ENCODE data around the gene VWCE. TPM values are rescaled to one million over a fixed set of nuclear protein-coding genes. Genes with fewer than 3 reads are reported as not detected.

The VWCE gene
- polyA plus RNA-seq, 1 donor (not counting 4 experiments of a cell fraction or from before 2014, with no cell fraction given): 0.30 TPM

DNA sequence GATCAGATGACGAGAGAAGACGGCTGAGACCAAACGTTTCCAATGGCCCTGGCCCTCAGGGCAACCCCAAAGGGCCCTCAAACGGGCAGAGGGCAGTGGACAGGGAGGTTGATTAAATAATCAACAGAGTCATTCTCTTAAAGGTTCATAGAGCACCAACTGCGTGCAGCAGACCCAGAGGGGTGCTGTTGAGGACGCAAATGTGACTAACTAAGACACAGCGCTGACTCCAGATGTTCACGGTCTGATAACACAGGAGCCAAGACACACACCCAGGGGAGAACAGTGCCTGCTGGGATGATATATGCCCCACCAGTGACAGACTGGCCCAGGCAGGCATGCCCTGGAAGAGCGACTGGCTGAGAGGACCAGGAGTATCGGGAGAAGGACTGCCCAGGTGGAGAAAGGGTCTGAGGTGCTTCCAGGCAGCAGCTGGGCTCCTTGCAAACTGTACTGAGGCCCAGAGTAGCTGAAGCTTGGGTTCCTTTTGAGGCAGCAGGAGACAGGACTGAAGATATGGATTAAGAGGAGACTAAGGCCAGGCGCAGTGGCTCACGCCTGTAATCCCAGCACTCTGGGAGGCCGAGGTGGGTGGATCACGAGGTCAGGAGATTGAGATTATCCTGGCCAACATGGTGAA, 7.7 kb downstream of the VWCE start:
- Histone ChIP-seq H3K4me3 (ENCODE audit: control insufficient read depth in 2 of 3, extremely low read depth in 1 of 3, insufficient read depth in 2 of 3, low read depth in 1 of 3, low read length in 3 of 3) (no peak overlapping the region), H3K79me2 (ENCODE audit: control insufficient read depth, insufficient read depth, low read length) (no peaks in the 10 kb centered on the region), H3K4me2 (ENCODE audit: control insufficient read depth, extremely low read depth, insufficient read depth, low read depth, low read length) (peak overlapping the region; percentile 2), H3K27ac (ENCODE audit: control insufficient read depth, insufficient read depth, low read length) (no peak overlapping the region), H4K20me1 (ENCODE audit: control insufficient read depth, extremely low read depth, insufficient read depth, low read length) (no peaks in the 10 kb centered on the region), H3K9ac (ENCODE audit: control insufficient read depth, extremely low read depth, insufficient read depth, low read length) (no peak overlapping the region), H2AFZ (ENCODE audit: control insufficient read depth, low read length) (peak overlapping the region; percentile 9), H3K9me1 (ENCODE audit: control insufficient read depth, extremely low read depth, insufficient read depth, low read length) (no peaks in the 10 kb centered on the region), H3K36me3 (ENCODE audit: control insufficient read depth in 2 of 2, extremely low read depth in 1 of 2, insufficient read depth in 2 of 2, low read length in 2 of 2) (no peaks in the 10 kb centered on the region), H3K27me3 (ENCODE audit: control insufficient read depth, extremely low read depth, insufficient read depth, low read length) (no peaks in the 10 kb centered on the region), H3K9me3 (ENCODE audit: control insufficient read depth, low read depth, low read length) (no peaks in the 10 kb centered on the region), H3K4me1 (ENCODE audit: control insufficient read depth, extremely low read depth, insufficient read depth, low read length) (peaks cover 10% of the 10 kb centered on the region)
- no peak for TF ChIP-seq EZH2 (IDR thresholded peaks at IDR 0.05; ENCODE audit: low read length)
- TF ChIP-seq, protein P1, sequence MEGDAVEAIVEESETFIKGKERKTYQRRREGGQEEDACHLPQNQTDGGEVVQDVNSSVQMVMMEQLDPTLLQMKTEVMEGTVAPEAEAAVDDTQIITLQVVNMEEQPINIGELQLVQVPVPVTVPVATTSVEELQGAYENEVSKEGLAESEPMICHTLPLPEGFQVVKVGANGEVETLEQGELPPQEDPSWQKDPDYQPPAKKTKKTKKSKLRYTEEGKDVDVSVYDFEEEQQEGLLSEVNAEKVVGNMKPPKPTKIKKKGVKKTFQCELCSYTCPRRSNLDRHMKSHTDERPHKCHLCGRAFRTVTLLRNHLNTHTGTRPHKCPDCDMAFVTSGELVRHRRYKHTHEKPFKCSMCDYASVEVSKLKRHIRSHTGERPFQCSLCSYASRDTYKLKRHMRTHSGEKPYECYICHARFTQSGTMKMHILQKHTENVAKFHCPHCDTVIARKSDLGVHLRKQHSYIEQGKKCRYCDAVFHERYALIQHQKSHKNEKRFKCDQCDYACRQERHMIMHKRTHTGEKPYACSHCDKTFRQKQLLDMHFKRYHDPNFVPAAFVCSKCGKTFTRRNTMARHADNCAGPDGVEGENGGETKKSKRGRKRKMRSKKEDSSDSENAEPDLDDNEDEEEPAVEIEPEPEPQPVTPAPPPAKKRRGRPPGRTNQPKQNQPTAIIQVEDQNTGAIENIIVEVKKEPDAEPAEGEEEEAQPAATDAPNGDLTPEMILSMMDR (optimal IDR thresholded peaks at IDR 0.05 in 1 of 3, IDR thresholded peaks at IDR 0.05 in 1 of 3, conservative IDR thresholded peaks at IDR 0.05 in 1 of 3; ENCODE audit: extremely low read depth in 1 of 3, insufficient read depth in 2 of 3, low read length in 3 of 3): no peak
- FAIRE-seq (no peak), DNase-seq (ENCODE audit: low read depth, low spot score) (no peak)
- dilution Hi-C loops (cut with MboI; ENCODE audit: extremely low pct_ligation_motif_present, low sequenced_read_pairs): no loop called here

DNA sequence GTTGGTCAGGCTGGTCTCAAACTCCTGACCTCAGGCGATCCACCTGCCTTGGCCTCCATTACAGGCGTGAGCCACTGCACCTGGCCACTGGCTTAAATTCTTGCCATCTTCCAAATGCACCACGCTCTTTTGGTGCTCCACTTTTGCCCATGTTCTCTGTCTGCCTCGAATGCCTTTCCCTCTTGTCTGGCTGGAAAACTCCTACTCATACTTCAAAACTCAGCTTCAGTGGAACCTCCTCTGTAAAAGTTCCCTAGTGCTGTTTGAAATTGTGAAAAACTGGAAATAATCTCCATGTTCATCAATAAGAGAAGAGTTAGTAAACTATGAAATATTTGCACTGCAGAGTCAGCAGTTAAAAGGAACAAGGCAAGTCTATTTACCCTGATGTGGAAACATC, 11.5 kb downstream of the VWCE start:
- no peak for DNase-seq (ENCODE audit: low read depth, low spot score)
- Histone ChIP-seq H3K27me3 (ENCODE audit: control insufficient read depth, extremely low read depth, insufficient read depth, low read length) (no peaks in the 10 kb centered on the region), H3K9ac (ENCODE audit: control insufficient read depth, extremely low read depth, insufficient read depth, low read length) (no peak overlapping the region), H3K9me1 (ENCODE audit: control insufficient read depth, extremely low read depth, insufficient read depth, low read length) (no peaks in the 10 kb centered on the region), H3K27ac (ENCODE audit: control insufficient read depth, insufficient read depth, low read length) (no peak overlapping the region), H2AFZ (ENCODE audit: control insufficient read depth, low read length) (no peak overlapping the region), H3K36me3 (ENCODE audit: control insufficient read depth in 2 of 2, extremely low read depth in 1 of 2, insufficient read depth in 2 of 2, low read length in 2 of 2) (no peaks in the 10 kb centered on the region), H3K9me3 (ENCODE audit: control insufficient read depth, low read depth, low read length) (no peaks in the 10 kb centered on the region), H3K4me3 (ENCODE audit: control insufficient read depth in 2 of 3, extremely low read depth in 1 of 3, insufficient read depth in 2 of 3, low read depth in 1 of 3, low read length in 3 of 3) (no peak overlapping the region), H4K20me1 (ENCODE audit: control insufficient read depth, extremely low read depth, insufficient read depth, low read length) (no peaks in the 10 kb centered on the region), H3K4me1 (ENCODE audit: control insufficient read depth, extremely low read depth, insufficient read depth, low read length) (peaks cover 41% of the 10 kb centered on the region), H3K4me2 (ENCODE audit: control insufficient read depth, extremely low read depth, insufficient read depth, low read depth, low read length) (no peak overlapping the region), H3K79me2 (ENCODE audit: control insufficient read depth, insufficient read depth, low read length) (no peaks in the 10 kb centered on the region)
- TF ChIP-seq, protein P1 (optimal IDR thresholded peaks at IDR 0.05 in 1 of 3, IDR thresholded peaks at IDR 0.05 in 1 of 3, conservative IDR thresholded peaks at IDR 0.05 in 1 of 3; ENCODE audit: extremely low read depth in 1 of 3, insufficient read depth in 2 of 3, low read length in 3 of 3): no peak
- no peak for TF ChIP-seq EZH2 (IDR thresholded peaks at IDR 0.05; ENCODE audit: low read length)
- dilution Hi-C loops (cut with MboI; ENCODE audit: extremely low pct_ligation_motif_present, low sequenced_read_pairs): no loop called here
- no peak for FAIRE-seq

Measured in keratinocyte (primary cell).